Measurements from ENCODE around the gene OTX1. TPM values are rescaled to one million over a fixed set of nuclear protein-coding genes. Genes with fewer than 3 reads are reported as not detected.
A peak's percentile ranks its signal among the peaks of the same experiment; 100 is the strongest.

Gene OTX1
- total and polyA plus RNA-seq, 2 experiments from 2014 or later: 0.66 TPM; not detected in 1

DNA sequence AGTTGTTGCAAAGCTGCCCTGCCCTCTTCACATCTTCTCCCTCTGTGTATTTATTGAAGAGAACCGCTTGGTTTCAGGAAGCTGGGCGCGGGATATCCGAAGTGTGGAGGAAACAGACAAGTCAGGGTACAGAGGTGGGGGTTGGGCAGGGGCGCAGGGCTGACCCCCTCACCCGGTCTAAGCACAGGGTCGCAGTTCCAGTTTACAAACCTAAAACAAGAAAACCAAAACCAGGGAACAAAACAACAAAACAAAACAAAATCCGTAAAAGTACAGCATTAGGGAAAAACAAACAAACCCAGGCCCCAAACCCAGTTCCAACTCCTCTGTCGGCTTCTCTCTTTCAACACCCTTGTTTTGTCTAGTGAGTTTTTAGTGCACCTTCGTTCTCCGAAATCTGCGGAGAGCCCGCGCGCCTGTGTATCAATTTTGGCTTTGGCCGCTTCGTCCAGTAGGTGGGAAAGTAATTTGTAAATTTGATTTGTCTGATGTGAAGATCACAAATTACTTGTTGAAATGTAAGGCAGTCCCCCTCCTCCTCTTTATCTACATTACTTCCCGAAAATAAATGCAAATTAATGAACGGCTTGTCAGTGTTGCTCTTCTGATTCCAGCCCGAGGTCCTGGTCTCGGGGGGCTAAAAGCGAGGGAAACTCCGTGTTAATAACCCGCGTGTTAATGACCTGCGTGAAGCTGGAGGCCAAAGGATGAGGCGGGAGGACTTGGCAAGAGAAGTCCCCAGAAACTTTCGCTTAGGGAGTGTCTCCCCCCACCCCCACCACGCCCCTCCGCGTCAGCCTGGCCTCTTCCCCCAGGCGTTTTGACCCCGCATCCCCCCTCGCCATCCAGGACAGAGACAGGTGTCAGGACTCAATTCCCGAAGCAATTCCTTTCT is 6.9 kb downstream of the OTX1 start:
- DNase-seq (ENCODE audit: low read depth in 1 of 2, low spot score in 1 of 2): peak in 1 of 2 donors; percentile 2
- no peaks in the 10 kb centered on the region for H3K9me3 ChIP-seq (ENCODE audit: low read depth)
- H3K4me1 ChIP-seq (ENCODE audit: low read depth): no peaks in the 10 kb centered on the region
- H3K27ac ChIP-seq: no peak overlapping the region
- no peaks in the 10 kb centered on the region for H3K36me3 ChIP-seq
- no peak overlapping the region for H3K4me3 ChIP-seq
- H3K27me3 ChIP-seq: peaks cover 100% of the 10 kb centered on the region
- TF ChIP-seq, protein P1, sequence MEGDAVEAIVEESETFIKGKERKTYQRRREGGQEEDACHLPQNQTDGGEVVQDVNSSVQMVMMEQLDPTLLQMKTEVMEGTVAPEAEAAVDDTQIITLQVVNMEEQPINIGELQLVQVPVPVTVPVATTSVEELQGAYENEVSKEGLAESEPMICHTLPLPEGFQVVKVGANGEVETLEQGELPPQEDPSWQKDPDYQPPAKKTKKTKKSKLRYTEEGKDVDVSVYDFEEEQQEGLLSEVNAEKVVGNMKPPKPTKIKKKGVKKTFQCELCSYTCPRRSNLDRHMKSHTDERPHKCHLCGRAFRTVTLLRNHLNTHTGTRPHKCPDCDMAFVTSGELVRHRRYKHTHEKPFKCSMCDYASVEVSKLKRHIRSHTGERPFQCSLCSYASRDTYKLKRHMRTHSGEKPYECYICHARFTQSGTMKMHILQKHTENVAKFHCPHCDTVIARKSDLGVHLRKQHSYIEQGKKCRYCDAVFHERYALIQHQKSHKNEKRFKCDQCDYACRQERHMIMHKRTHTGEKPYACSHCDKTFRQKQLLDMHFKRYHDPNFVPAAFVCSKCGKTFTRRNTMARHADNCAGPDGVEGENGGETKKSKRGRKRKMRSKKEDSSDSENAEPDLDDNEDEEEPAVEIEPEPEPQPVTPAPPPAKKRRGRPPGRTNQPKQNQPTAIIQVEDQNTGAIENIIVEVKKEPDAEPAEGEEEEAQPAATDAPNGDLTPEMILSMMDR (IDR thresholded peaks at IDR 0.05; ENCODE audit: low read depth, low read length): no peak

DNA sequence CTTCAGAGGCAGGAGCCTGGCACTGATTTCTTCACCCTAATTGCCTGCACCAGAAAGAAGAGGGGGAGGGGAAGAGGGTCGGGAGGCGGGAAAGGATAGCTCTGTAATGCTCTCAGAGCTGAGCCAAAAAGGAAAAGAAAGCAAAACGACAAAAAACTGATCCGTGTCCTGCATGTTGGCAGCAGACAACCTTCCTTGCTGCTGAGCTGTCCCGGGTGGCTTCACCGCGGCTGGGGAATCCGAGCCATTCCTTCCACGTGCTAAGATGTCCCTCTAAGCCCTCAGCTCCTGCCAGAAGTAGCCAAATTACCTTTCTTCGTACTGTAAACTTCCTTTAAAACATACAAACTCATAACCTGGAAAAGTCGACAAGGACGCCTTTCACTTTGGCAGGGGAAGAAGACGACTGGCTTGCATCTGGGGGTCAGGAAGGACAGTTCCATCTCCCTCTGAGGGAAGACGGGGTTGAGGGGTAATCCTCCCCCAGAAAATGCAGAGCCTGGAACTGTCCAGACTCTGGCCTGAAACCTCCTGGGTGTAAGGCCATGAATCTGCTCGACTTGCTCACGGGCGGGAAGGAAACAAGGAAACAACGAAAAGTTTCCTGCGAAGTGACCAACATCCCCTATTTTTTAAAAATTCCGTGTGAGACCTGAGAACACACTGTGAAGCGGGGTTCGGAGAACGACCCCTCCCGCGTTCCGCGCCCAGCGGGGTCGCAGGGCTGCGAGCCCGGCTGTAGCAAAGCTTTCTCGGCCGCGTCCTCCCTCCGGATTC is 7.7 kb downstream of the OTX1 start:
- DNase-seq (ENCODE audit: low read depth in 1 of 2, low spot score in 1 of 2): no peak

DNA sequence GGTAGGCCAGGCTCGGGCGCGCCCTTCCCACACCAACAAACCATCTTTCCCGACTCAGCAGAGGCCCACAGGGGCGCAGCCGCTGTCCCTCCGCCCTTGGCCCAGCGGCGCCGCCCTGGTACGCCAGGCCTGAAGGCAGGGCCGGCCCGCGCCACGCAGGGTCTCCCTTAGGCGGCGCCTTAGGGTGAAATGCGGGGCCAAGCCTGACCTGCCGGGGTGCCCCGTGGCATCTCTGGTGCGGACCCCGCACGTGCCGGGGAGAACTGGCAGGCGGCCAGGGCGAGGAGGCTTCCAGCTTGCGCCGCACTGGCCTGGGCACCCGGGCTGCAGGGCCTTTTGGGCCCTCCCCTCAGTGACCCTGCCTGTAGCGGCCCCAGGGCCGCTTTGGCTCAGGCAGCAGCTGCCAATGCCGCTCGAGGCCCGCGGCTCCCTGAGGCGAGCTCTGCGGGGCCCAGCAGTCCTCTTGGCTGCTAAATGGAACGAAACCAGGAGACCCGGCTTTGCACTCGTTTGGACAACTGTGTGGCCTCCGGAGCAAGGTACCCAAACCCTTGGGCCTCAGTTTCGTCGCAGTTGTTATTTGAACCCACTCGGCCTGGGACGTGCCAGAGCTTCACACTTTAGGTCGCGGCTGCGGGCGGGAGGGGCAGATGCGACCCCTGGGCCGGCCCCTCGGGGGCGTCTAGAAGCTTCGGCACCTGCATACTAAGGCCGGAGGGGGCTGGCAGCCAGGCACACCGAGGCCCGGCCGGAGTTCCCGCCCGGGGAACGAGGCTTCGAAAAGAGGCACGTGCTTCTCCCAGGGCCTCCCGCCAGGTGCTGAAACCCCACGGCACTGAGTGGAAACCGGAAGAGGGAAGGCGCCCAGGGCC is 8.5 kb downstream of the OTX1 start:
- peaks cover 100% of the 10 kb centered on the region for H3K27me3 ChIP-seq
- no peak overlapping the region for H3K27ac ChIP-seq
- no peaks in the 10 kb centered on the region for H3K4me1 ChIP-seq (ENCODE audit: low read depth)
- no peak for DNase-seq (ENCODE audit: low read depth in 1 of 2, low spot score in 1 of 2)
- H3K4me3 ChIP-seq: no peak overlapping the region
- H3K9me3 ChIP-seq (ENCODE audit: low read depth): no peaks in the 10 kb centered on the region
- TF ChIP-seq, protein P1 (IDR thresholded peaks at IDR 0.05; ENCODE audit: low read depth, low read length): no peak
- H3K36me3 ChIP-seq: no peaks in the 10 kb centered on the region

More for the DNA sequence above, 7.7 kb downstream of the OTX1 start:
- Histone ChIP-seq H3K9me3 (ENCODE audit: low read depth) (no peaks in the 10 kb centered on the region), H3K27me3 (peaks cover 100% of the 10 kb centered on the region), H3K4me3 (no peak overlapping the region), H3K4me1 (ENCODE audit: low read depth) (no peaks in the 10 kb centered on the region), H3K36me3 (no peaks in the 10 kb centered on the region), H3K27ac (no peak overlapping the region)
- TF ChIP-seq, protein P1 (IDR thresholded peaks at IDR 0.05; ENCODE audit: low read depth, low read length): no peak

DNA sequence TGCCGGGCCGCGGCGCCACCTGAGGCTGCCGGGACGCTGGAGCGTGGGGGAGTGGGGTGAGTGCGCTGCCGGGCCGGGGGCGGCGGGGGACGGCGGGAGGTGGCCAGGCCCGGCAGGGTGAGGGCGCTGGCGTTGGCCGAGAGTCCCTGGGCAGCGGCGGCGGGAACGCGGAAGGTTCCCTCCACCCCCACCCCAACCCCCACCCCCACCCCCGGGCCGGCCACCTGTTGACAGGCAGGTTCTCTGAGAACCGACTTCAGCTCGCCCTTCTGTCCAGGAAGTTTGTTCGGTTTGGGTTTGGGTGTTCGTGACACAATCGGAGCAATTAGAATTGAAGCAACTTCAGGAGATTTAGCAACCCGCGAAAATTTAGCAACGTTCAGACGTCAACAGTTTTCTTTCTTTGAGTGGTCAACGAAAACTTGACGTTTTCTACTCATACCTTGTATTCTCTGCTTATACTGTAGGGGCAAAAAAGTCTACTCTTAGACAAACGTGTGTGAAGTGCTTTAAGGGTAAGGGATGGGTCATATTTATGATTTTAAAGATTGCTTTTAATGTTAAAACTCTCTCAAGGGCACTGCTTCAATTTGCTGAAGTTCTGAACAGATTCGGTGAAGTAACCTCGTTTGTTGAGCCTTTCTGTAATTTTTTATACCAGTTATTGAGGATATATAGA is 9.3 kb downstream of the OTX1 start:
- Histone ChIP-seq H3K36me3 (no peaks in the 10 kb centered on the region), H3K9me3 (ENCODE audit: low read depth) (no peaks in the 10 kb centered on the region), H3K4me1 (ENCODE audit: low read depth) (no peaks in the 10 kb centered on the region), H3K27ac (no peak overlapping the region), H3K27me3 (peaks cover 98% of the 10 kb centered on the region), H3K4me3 (no peak overlapping the region)
- TF ChIP-seq, protein P1 (IDR thresholded peaks at IDR 0.05; ENCODE audit: low read depth, low read length): no peak
- DNase-seq (ENCODE audit: low read depth in 1 of 2, low spot score in 1 of 2): no peak
